Muscle layer of duodenum (tissue), 2 donors: ENCODE measurements around the gene B3GNT5.
"Not testable (repeated sequence)": the region's sequence is repeated elsewhere in the genome, so short reads cannot be mapped to it uniquely, and the experiment has no call there.

Experiments
- H3K27ac ChIP-seq: one replicate; pipeline ENCODE4 v1.7.0; 2013; ENCODE audit warnings: mild to moderate bottlenecking, low read length
- H3K27me3 ChIP-seq: one replicate; pipeline ENCODE4 v1.7.0; 2013; ENCODE audit warnings: low read depth, mild to moderate bottlenecking, control low read depth, low read length
- H3K36me3 ChIP-seq, 2 donors: one replicate each; pipeline ENCODE4 v1.7.0; 2013; ENCODE audit warnings: low read length in 2 of 2, control low read depth in 1 of 2, mild to moderate bottlenecking in 1 of 2; ENCODE audit not compliant: insufficient read depth in 2 of 2, control insufficient read depth in 1 of 2
- H3K4me1 ChIP-seq, 2 donors: one replicate each; pipeline ENCODE4 v1.7.0; 2013; ENCODE audit warnings: low read length in 2 of 2, mild to moderate bottlenecking in 2 of 2, control low read depth in 1 of 2, moderate library complexity in 1 of 2; ENCODE audit not compliant: insufficient read depth in 2 of 2, control insufficient read depth in 1 of 2
- H3K4me3 ChIP-seq, 2 donors: one replicate each; pipeline ENCODE4 v1.7.0; 2013; ENCODE audit warnings: low read length in 2 of 2, low read depth in 1 of 2, mild to moderate bottlenecking in 1 of 2
- H3K9me3 ChIP-seq, 2 donors: one replicate each; pipeline ENCODE4 v1.7.0; 2013; ENCODE audit warnings: low read length in 2 of 2, control low read depth in 1 of 2, mild to moderate bottlenecking in 1 of 2; ENCODE audit not compliant: control insufficient read depth in 1 of 2
- donor health status: healthy.

Gene B3GNT5

DNA sequence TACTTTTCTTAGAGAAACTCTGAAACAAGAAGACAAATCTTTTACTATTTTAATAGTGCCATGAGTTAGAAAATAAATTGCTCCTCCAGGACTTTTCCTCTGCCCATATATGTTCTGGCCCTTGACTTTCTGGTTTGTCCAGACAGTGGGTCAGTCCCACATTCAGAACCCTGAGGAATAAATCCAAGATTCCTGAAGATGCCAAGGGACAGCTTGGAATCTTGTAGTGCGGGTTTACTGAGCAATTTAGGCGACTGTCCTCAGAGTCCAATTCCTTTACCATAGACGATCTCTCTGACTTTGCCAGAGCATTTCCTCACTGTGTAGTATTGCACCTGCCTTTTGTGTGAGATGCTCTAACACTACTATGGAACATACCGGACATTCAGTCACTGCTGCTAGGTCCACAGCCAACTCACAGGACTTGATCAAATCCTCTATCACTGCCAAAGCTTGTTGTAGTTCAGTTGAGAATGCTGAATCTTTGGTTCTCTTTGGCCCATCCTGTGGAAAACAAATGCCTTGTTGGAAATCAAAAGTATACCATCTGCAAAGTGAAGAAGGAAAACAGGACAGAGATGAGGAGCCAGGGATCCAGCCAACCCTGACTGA lies 37.4 kb upstream of the B3GNT5 start:
- Histone ChIP-seq H3K4me3 (no peak overlapping the region), H3K36me3 (no peaks in the 10 kb centered on the region), H3K9me3 (no peaks in the 10 kb centered on the region), H3K4me1 (no peaks in the 10 kb centered on the region), H3K27me3 (no peaks in the 10 kb centered on the region), H3K27ac (no peak overlapping the region)

DNA sequence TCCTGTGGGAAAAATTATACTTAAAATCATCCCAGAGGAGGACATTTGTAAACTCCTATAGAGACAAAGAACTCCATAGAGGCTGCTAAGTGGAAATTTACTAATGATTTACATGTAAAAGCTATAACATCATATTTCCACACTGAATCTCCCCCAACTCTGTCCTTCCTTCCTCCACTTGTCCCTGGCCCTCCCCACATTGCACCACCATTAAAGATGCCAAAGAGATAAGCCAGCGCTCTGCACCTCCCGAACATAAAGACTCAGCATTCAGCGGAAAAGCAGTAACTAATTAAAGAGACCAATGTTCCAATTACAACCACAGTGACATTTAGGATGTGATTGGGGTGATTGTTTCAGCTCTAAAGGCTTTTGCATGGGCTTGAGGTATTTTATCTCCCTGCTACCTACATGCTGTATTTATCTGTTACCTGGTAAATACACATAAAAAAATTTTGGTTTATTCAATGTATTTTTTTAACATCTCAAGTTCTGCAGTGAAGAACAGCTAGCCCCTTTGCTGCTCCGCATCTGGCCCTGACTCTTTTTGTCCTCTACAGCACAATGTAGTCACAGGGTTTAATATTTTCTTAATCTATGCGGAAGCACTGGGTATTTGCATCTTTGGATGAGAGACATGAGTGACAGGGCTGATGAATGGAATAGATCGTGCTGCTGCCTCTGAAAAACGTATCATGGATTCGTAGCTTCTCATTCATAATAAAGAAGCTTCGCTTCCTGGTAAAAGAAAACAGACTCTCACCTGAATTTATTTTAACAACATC lies 35.3 kb upstream of the B3GNT5 start:
- Histone ChIP-seq H3K27me3 (no peaks in the 10 kb centered on the region), H3K4me1 (no peaks in the 10 kb centered on the region), H3K9me3 (no peaks in the 10 kb centered on the region), H3K27ac (no peak overlapping the region), H3K4me3 (no peak overlapping the region), H3K36me3 (no peaks in the 10 kb centered on the region)

DNA sequence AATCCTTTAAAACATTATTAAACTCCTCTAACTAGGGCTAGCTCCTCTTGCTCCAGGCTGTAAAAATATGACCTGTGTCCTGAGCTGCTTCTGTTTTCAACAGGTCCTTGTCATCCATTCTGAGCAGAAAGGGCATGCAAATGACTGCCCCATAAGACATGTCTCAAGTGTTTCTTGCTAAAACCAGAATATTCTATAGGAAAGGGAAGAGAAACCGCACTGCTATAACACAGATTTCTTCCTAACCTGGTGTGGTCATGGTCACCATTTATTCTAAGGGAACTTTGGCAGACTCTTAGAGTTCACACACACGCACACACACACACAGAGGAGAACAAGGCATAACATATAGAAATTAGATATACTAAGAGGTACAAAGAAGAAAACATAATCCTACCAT lies 34.2 kb upstream of the B3GNT5 start:
- Histone ChIP-seq H3K4me1 (no peaks in the 10 kb centered on the region), H3K4me3 (no peak overlapping the region)

DNA sequence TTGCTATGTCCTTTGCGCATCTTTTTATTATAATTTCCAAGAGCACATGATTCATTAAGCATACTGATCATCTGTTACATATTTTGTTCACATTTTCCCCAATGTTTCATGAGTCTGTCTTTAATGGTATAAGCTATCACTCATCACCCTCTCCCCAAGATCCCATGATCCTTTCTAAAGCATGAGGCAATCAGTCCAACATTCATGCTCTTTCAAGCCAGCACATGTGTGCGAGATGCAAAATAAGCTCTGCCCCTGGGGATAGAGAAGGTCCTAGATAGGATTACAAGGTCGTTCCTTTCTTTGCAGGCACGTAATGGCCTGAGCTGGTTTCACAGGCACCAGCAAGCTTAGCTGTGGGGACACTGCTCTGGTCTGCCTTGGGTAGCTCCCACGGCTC lies 32.2 kb upstream of the B3GNT5 start:
- Histone ChIP-seq H3K27ac (no peak overlapping the region), H3K27me3 (no peaks in the 10 kb centered on the region), H3K9me3 (no peaks in the 10 kb centered on the region), H3K36me3 (no peaks in the 10 kb centered on the region), H3K4me1 (no peaks in the 10 kb centered on the region), H3K4me3 (no peak overlapping the region)

More for the DNA sequence above, 34.2 kb upstream of the B3GNT5 start:
- Histone ChIP-seq H3K36me3 (no peaks in the 10 kb centered on the region), H3K9me3 (no peaks in the 10 kb centered on the region), H3K27ac (no peak overlapping the region), H3K27me3 (no peaks in the 10 kb centered on the region)

- Histone ChIP-seq H3K4me3 (no peak overlapping the region), H3K36me3 (no peaks in the 10 kb centered on the region), H3K27me3 (no peaks in the 10 kb centered on the region), H3K4me1 (no peaks in the 10 kb centered on the region), H3K9me3 (no peaks in the 10 kb centered on the region), H3K27ac (no peak overlapping the region)
Measured at GRCh38 chr3:183222631-183223235, 30.3 kb upstream of the B3GNT5 start.

DNA sequence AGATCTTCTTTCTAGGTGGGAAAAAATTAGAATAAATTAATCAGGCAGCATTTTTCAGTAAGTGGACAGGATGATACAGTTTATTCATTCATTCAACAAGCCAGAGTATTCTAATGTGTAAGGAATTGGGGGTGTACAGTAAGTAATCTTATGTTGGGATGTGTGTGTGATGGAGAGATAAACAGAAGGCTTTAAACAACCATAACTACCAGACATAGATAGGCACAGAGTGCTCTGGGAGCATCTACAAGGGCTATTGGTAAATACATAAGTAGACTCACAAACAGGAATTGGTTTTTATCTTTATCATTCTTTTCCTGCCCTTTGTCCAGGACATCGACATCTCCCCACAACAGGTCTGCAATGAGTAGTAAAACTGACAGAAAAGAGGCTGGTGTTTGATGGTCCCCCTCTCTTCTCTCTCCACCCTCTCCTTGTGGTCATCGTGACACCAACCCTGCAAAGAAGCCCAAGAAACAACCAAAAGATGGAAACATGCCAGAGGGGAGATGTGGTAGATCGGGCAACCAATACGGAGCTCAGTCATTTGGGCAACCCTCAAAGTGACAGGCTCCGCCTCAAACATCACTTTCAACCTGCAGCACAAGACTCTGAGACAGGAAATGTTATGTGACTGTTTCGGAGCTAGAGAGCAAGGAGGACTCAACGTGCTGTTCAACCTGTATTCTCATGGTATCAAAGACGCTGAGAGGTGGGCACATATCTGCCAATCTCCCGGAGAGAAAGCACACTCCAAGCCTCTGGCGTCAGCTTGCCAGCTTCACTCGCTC lies 28.7 kb upstream of the B3GNT5 start:
- Histone ChIP-seq H3K9me3 (no peaks in the 10 kb centered on the region), H3K27ac (no peak overlapping the region), H3K27me3 (no peaks in the 10 kb centered on the region), H3K36me3 (no peaks in the 10 kb centered on the region), H3K4me3 (no peak overlapping the region), H3K4me1 (no peaks in the 10 kb centered on the region)

GRCh38 chr3:183226333-183226890 lies 26.6 kb upstream of the B3GNT5 start:
- Histone ChIP-seq H3K4me1 (no peaks in the 10 kb centered on the region), H3K27me3 (no peaks in the 10 kb centered on the region), H3K27ac (no peak overlapping the region), H3K36me3 (no peaks in the 10 kb centered on the region), H3K4me3 (no peak overlapping the region), H3K9me3 (no peaks in the 10 kb centered on the region)

DNA sequence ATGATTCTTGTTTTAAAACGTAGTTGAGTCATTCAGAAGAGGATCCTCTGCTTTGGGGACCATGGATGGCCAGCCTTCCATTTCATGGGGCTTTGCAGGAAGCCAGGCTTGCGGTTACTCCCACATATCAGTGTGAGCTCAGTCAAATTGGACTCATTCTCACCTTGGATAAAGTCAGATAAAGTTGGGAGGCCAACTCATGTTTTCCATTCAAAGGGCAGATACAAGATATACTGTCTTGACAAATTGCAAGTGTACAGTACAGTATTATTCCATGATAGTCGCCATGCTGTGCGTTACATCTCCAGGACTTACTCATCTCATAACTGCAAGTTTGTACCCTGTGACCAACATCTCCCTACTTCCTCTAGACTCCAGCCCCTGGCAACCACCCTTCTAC lies 25.5 kb upstream of the B3GNT5 start:
- Histone ChIP-seq H3K27ac (no peak overlapping the region), H3K27me3 (no peaks in the 10 kb centered on the region), H3K9me3 (no peaks in the 10 kb centered on the region), H3K4me3 (no peak overlapping the region), H3K4me1 (no peaks in the 10 kb centered on the region), H3K36me3 (no peaks in the 10 kb centered on the region)

GRCh38 chr3:183229178-183229577 lies 23.9 kb upstream of the B3GNT5 start:
- H3K4me3 ChIP-seq, result no peak overlapping the region
- H3K4me1 ChIP-seq, result no peaks in the 10 kb centered on the region
- H3K27me3 ChIP-seq, result no peaks in the 10 kb centered on the region
- H3K27ac ChIP-seq, result no peak overlapping the region
- no peaks in the 10 kb centered on the region for H3K36me3 ChIP-seq
- H3K9me3 ChIP-seq, result no peaks in the 10 kb centered on the region

- H3K9me3 ChIP-seq, H3K4me1 ChIP-seq, H3K27me3 ChIP-seq, H3K27ac ChIP-seq, H3K36me3 ChIP-seq, H3K4me3 ChIP-seq: not testable (repeated sequence)
Measured at GRCh38 chr3:183230251-183230650, 22.8 kb upstream of the B3GNT5 start.

- Histone ChIP-seq H3K4me3 (no peak overlapping the region), H3K27ac (no peak overlapping the region), H3K9me3 (no peaks in the 10 kb centered on the region), H3K36me3 (no peaks in the 10 kb centered on the region), H3K4me1 (no peaks in the 10 kb centered on the region), H3K27me3 (no peaks in the 10 kb centered on the region)
Measured at GRCh38 chr3:183230826-183231225, 22.2 kb upstream of the B3GNT5 start.
